ENCODE measurements around the gene AMN1. TPM values are rescaled to one million over a fixed set of nuclear protein-coding genes. Genes with fewer than 3 reads are reported as not detected.
"Not testable (repeated sequence)": the region's sequence is repeated elsewhere in the genome, so short reads cannot be mapped to it uniquely, and the experiment has no call there.

The AMN1 gene
- total RNA-seq, 1 experiment from 2014 or later, result 3.9 TPM

- BruUV-seq (replicated peaks), result no TSS peak
- no peaks in the 10 kb centered on the region for H4K20me1 ChIP-seq (ENCODE audit: low read length)
- DNase-seq (no peak), ATAC-seq (no peak)
- no peaks in the 10 kb centered on the region for H3K36me3 ChIP-seq (ENCODE audit: low read depth, low read length)
- H3K27me3 ChIP-seq (ENCODE audit: low read length), result no peaks in the 10 kb centered on the region
- TF ChIP-seq CTCF (conservative IDR thresholded peaks at IDR 0.05; ENCODE audit: low read depth, low read length) (no peak), EZH2phosphoT487 (IDR thresholded peaks at IDR 0.05; ENCODE audit: borderline replicate concordance, low read length) (no peak), EZH2 (IDR thresholded peaks at IDR 0.05; ENCODE audit: low read length, unreplicated experiment) (no peak)
- no peak overlapping the region for H3K4me2 ChIP-seq (ENCODE audit: low read length)
- no peaks in the 10 kb centered on the region for H3F3A ChIP-seq (ENCODE audit: low read length, unreplicated experiment)
- H3K27ac ChIP-seq (ENCODE audit: low read length), result no peak overlapping the region
- no peaks in the 10 kb centered on the region for H3K4me1 ChIP-seq (ENCODE audit: insufficient read depth, low read length)
- no peak overlapping the region for H3K9ac ChIP-seq (ENCODE audit: low read length)
- H3K9me2 ChIP-seq (replicated peaks; ENCODE audit: low read length), result no peaks in the 10 kb centered on the region
- CTCF ChIA-PET, result no interaction called here
- POLR2A ChIA-PET (ENCODE audit: unreplicated experiment), result no interaction called here
- no peak overlapping the region for H3K4me3 ChIP-seq (ENCODE audit: low read length)
- H3K9me3 ChIP-seq (ENCODE audit: low read length), result no peaks in the 10 kb centered on the region
- H2AFZ ChIP-seq (ENCODE audit: low read length), result no peak overlapping the region
- intact Hi-C loops (cut with micrococcal nuclease), result loop anchor here (10.0 kb wide), 1 partner anchor 279 kb away; no protein-coding TSS in a partner anchor
- H3K79me2 ChIP-seq (ENCODE audit: low read length), result no peaks in the 10 kb centered on the region
Measured at GRCh38 chr12:31685801-31686200, 43.0 kb downstream of the AMN1 start.

GRCh38 chr12:31682136-31682962 is 46.5 kb downstream of the AMN1 start:
- ChIA-PET POLR2A (ENCODE audit: unreplicated experiment) (no interaction called here), CTCF (no interaction called here)
- Histone ChIP-seq H3K4me1 (ENCODE audit: insufficient read depth, low read length) (no peaks in the 10 kb centered on the region), H3K36me3 (ENCODE audit: low read depth, low read length) (no peaks in the 10 kb centered on the region), H3K4me2 (ENCODE audit: low read length) (no peak overlapping the region), H3K4me3 (ENCODE audit: low read length) (no peak overlapping the region), H3K9me3 (ENCODE audit: low read length) (no peaks in the 10 kb centered on the region), H3K9ac (ENCODE audit: low read length) (no peak overlapping the region), H4K20me1 (ENCODE audit: low read length) (no peaks in the 10 kb centered on the region), H3K79me2 (ENCODE audit: low read length) (no peaks in the 10 kb centered on the region), H2AFZ (ENCODE audit: low read length) (no peak overlapping the region), H3K9me2 (replicated peaks; ENCODE audit: low read length) (no peaks in the 10 kb centered on the region), H3K27me3 (ENCODE audit: low read length) (no peaks in the 10 kb centered on the region), H3K27ac (ENCODE audit: low read length) (no peak overlapping the region), H3F3A (ENCODE audit: low read length, unreplicated experiment) (no peaks in the 10 kb centered on the region)
- peak; percentile 75 for TF ChIP-seq CTCF (conservative IDR thresholded peaks at IDR 0.05; ENCODE audit: low read depth, low read length)
- no peak for TF ChIP-seq EZH2 (IDR thresholded peaks at IDR 0.05; ENCODE audit: low read length, unreplicated experiment)
- intact Hi-C loops (cut with micrococcal nuclease), result loop anchor here (1.0 to 10.0 kb wide), 3 partner anchors 282 to 620 kb away; no protein-coding TSS in a partner anchor
- ATAC-seq (peak; percentile 66), DNase-seq (peak; percentile 80)
- no TSS peak for BruUV-seq (replicated peaks)

DNA sequence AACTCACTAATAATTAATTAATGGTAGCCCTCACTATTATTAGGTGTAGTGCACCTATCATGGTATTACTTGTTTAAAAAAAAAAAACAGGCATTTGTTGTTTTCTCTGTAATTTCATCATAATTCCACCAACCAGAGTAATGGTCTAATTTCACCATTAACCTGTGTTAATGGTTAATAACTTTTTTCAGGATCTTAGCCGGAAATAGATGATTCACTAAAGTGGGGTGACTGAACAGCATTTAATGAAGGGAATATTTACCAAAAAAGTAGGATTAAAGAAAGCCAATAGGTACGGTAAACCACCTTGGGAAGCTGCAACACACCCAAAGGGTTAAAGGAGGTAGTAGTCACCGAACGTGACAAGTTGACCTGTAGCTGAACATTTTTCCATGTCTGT is 56.3 kb downstream of the AMN1 start:
- H3K27ac ChIP-seq (ENCODE audit: low read length), result no peak overlapping the region
- ATAC-seq (no peak), DNase-seq (no peak)
- no peak overlapping the region for H3K9ac ChIP-seq (ENCODE audit: low read length)
- H3K4me3 ChIP-seq (ENCODE audit: low read length), result no peak overlapping the region
- H3K36me3 ChIP-seq (ENCODE audit: low read depth, low read length), result no peaks in the 10 kb centered on the region
- H3K27me3 ChIP-seq (ENCODE audit: low read length), result no peaks in the 10 kb centered on the region
- H3K79me2 ChIP-seq (ENCODE audit: low read length), result no peaks in the 10 kb centered on the region
- H4K20me1 ChIP-seq (ENCODE audit: low read length), result no peaks in the 10 kb centered on the region
- BruUV-seq (replicated peaks), result no TSS peak
- ChIA-PET CTCF (no interaction called here), POLR2A (ENCODE audit: unreplicated experiment) (no interaction called here)
- no peak overlapping the region for H2AFZ ChIP-seq (ENCODE audit: low read length)
- 0 out of 2 replicates have a peak, but pooled peaks cover 4% of the 10 kb centered on the region for H3K9me3 ChIP-seq (ENCODE audit: low read length)
- no peaks in the 10 kb centered on the region for H3F3A ChIP-seq (ENCODE audit: low read length, unreplicated experiment)
- TF ChIP-seq EZH2phosphoT487 (IDR thresholded peaks at IDR 0.05; ENCODE audit: borderline replicate concordance, low read length) (no peak), CTCF (conservative IDR thresholded peaks at IDR 0.05; ENCODE audit: low read depth, low read length) (no peak), EZH2 (IDR thresholded peaks at IDR 0.05; ENCODE audit: low read length, unreplicated experiment) (no peak)
- H3K4me1 ChIP-seq (ENCODE audit: insufficient read depth, low read length), result no peaks in the 10 kb centered on the region
- H3K9me2 ChIP-seq (replicated peaks; ENCODE audit: low read length), result no peaks in the 10 kb centered on the region
- H3K4me2 ChIP-seq (ENCODE audit: low read length), result no peak overlapping the region
- intact Hi-C loops (cut with micrococcal nuclease), result loop anchor here (5.0 kb wide), 1 partner anchor 640 kb away; no protein-coding TSS in a partner anchor

DNA sequence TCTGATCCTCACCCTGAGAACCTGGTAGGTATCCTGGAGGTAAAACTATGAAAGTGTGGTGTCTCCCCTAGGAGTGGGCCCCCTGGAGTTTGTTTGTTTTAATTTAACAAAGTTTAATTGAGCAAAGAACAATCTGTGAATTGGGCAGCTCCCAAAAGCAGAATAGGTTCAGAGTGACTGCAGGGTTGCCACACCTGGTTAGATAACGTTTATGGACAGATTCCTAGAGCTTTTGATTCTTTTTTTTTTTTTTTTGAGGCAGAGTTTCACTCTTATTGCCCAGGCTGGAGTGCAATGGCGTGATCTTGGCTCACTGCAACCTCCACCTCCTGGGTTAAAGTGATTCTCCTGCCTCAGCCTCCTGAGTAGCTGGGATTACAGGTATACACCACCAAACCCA is 59.2 kb downstream of the AMN1 start:
- H3K4me2 ChIP-seq (ENCODE audit: low read length); H3K9ac ChIP-seq (ENCODE audit: low read length); H3K9me3 ChIP-seq (ENCODE audit: low read length); intact Hi-C loops (cut with micrococcal nuclease); H4K20me1 ChIP-seq (ENCODE audit: low read length); H3F3A ChIP-seq (ENCODE audit: low read length, unreplicated experiment); H3K27ac ChIP-seq (ENCODE audit: low read length); BruUV-seq (replicated peaks); DNase-seq; H3K9me2 ChIP-seq (replicated peaks; ENCODE audit: low read length); POLR2A ChIA-PET (ENCODE audit: unreplicated experiment); H3K4me1 ChIP-seq (ENCODE audit: insufficient read depth, low read length); H3K27me3 ChIP-seq (ENCODE audit: low read length); H2AFZ ChIP-seq (ENCODE audit: low read length); ATAC-seq; H3K79me2 ChIP-seq (ENCODE audit: low read length); H3K4me3 ChIP-seq (ENCODE audit: low read length); CTCF ChIA-PET; H3K36me3 ChIP-seq (ENCODE audit: low read depth, low read length): not testable (repeated sequence)

All from PC-3 (cell line).